Measurements from ENCODE around the gene ITPK1.

DNA sequence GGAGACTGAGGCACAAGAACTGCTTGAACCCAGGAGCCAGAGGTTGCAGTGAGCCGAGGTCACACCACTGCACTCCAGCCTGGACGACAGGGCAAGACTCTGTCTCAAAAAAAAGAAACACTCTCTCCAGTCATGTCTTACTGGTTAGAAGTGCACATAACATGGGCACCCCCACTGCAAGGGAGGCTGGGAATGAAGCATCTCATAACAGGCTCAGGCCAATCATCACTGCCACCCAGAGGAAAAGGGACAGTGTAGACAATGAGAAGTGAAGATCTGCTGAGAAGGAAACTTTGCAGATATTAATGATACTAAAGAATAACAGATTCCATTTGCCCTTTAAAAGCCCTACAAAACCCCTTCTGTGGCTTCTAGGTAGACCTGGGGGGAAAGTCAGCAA is 66.9 kb downstream of the ITPK1 start:
- TF ChIP-seq, protein P1, sequence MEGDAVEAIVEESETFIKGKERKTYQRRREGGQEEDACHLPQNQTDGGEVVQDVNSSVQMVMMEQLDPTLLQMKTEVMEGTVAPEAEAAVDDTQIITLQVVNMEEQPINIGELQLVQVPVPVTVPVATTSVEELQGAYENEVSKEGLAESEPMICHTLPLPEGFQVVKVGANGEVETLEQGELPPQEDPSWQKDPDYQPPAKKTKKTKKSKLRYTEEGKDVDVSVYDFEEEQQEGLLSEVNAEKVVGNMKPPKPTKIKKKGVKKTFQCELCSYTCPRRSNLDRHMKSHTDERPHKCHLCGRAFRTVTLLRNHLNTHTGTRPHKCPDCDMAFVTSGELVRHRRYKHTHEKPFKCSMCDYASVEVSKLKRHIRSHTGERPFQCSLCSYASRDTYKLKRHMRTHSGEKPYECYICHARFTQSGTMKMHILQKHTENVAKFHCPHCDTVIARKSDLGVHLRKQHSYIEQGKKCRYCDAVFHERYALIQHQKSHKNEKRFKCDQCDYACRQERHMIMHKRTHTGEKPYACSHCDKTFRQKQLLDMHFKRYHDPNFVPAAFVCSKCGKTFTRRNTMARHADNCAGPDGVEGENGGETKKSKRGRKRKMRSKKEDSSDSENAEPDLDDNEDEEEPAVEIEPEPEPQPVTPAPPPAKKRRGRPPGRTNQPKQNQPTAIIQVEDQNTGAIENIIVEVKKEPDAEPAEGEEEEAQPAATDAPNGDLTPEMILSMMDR (conservative IDR thresholded peaks at IDR 0.05), result no peak
- no peak for TF ChIP-seq EZH2 (IDR thresholded peaks at IDR 0.05; ENCODE audit: low read depth)
